ENCODE results near the gene NOTCH2NLA.
"Not testable (repeated sequence)": the region's sequence is repeated elsewhere in the genome, so short reads cannot be mapped to it uniquely, and the experiment has no call there.

DNA sequence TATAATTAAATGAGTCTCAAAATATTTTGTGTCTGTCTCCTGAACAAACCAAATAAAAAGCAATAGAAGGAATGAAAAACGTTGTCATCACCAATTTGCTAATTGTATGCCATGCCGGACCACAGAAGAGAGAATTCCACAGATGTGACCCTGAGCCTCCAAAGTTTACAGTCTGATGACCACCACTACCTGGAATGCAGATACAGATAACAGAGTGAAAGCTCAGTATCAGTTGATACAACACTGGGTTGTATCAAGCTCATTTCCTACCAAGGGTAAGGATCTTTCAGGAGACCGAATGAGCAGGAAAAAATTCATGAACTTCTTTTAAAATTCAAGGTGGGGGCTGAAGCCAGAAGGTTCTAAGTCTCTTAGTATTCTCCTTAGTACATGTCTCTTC lies 43.9 kb upstream of the NOTCH2NLA start:
- TF ChIP-seq POLR2A, POLR2AphosphoS5 (IDR thresholded peaks at IDR 0.05; ENCODE audit: low read depth, low read length): not testable (repeated sequence)

Measured in GM12891 (cell line).